GM18502 (cell line): ENCODE measurements around the gene PCMT1.
"Not testable (repeated sequence)": the region's sequence is repeated elsewhere in the genome, so short reads cannot be mapped to it uniquely, and the experiment has no call there.

Source experiments
- ATAC-seq: cut with Tn5 transposase; IDR thresholded peaks from one replicate; pipeline ENCODE4 v1.9.1; 2021; ENCODE audit warnings: mild to moderate bottlenecking; ENCODE audit not compliant: unreplicated experiment, poor library complexity

The PCMT1 gene

GRCh38 chr6:149749594-149750135 is at the start of gene PCMT1:
Gene PCMT1, plus strand, starts transcription at chr6:149749741. Its CDS starts 161 bp downstream, at chr6:149749902.
- peak; percentile 86 for ATAC-seq

- ATAC-seq: no peak
Measured at GRCh38 chr6:149701714-149702113, 47.8 kb upstream of the PCMT1 start.

GRCh38 chr6:149711711-149712110 is 37.8 kb upstream of the PCMT1 start:
- ATAC-seq: no peak

GRCh38 chr6:149714442-149714841 is 35.1 kb upstream of the PCMT1 start:
- no peak for ATAC-seq

GRCh38 chr6:149716181-149716963 is 33.2 kb upstream of the PCMT1 start:
- no peak for ATAC-seq

- ATAC-seq: no peak
Measured at GRCh38 chr6:149717255-149717587, 32.3 kb upstream of the PCMT1 start.

- peak; percentile 89 for ATAC-seq
Measured at GRCh38 chr6:149717588-149718458, 31.7 kb upstream of the PCMT1 start, which contains the start of gene LATS1. Gene LATS1, minus strand, starts transcription at chr6:149718101. Its CDS starts 15,975 bp downstream, at chr6:149702126.

- no peak for ATAC-seq
Measured at GRCh38 chr6:149719531-149719930, 30.0 kb upstream of the PCMT1 start.

- no peak for ATAC-seq
Measured at GRCh38 chr6:149723262-149723661, 26.3 kb upstream of the PCMT1 start.

- peak; percentile 80 for ATAC-seq
Measured at GRCh38 chr6:149723771-149724417, 25.6 kb upstream of the PCMT1 start.

GRCh38 chr6:149725785-149726184 is 23.8 kb upstream of the PCMT1 start:
- no peak for ATAC-seq

- ATAC-seq: no peak
Measured at GRCh38 chr6:149727793-149728498, 21.6 kb upstream of the PCMT1 start.

GRCh38 chr6:149728499-149729234 is 20.9 kb upstream of the PCMT1 start:
- ATAC-seq: no peak

GRCh38 chr6:149729824-149730223 is 19.7 kb upstream of the PCMT1 start:
- no peak for ATAC-seq

- ATAC-seq: no peak
Measured at GRCh38 chr6:149733089-149733720, 16.3 kb upstream of the PCMT1 start.

GRCh38 chr6:149734915-149735314 is 14.6 kb upstream of the PCMT1 start:
- no peak for ATAC-seq

- not testable (repeated sequence) for ATAC-seq
Measured at GRCh38 chr6:149745252-149745651, 4.3 kb upstream of the PCMT1 start.

GRCh38 chr6:149746147-149746946 is 3.2 kb upstream of the PCMT1 start, which contains the start of gene NUP43:
Gene NUP43, minus strand, starts transcription at chr6:149746529. Its CDS starts 34 bp downstream, at chr6:149746495.
- ATAC-seq: peak; percentile 64
